ENCODE measurements around the gene PHEX. TPM values are rescaled to one million over a fixed set of nuclear protein-coding genes. Genes with fewer than 3 reads are reported as not detected.

PHEX gene
- total and polyA plus RNA-seq, 2 experiments from 2014 or later: 0.05 to 0.21 TPM

- no peak overlapping the region for H2AFZ ChIP-seq
- H3K36me3 ChIP-seq (ENCODE audit: insufficient read depth): no peaks in the 10 kb centered on the region
- H3K27ac ChIP-seq (ENCODE audit: low read depth): no peak overlapping the region
- no peak overlapping the region for H3K4me2 ChIP-seq
- no peaks in the 10 kb centered on the region for H4K20me1 ChIP-seq (replicated peaks; ENCODE audit: insufficient read depth)
- Mint-ChIP-seq H3K4me1 (peaks cover 22% of the 10 kb centered on the region), H3K9me3 (no peaks in the 10 kb centered on the region), H3K4me3 (no peak overlapping the region), H3K27ac (no peak overlapping the region), H3K27me3 (ENCODE audit: insufficient read depth, low read depth, poor library complexity) (peaks cover 2% of the 10 kb centered on the region), H3K36me3 (ENCODE audit: low read depth) (no peaks in the 10 kb centered on the region)
- peaks cover 18% of the 10 kb centered on the region for H3K4me1 ChIP-seq (ENCODE audit: insufficient read depth)
- DNase-seq (ENCODE audit: low spot score) (no peak), ATAC-seq (no peak)
- H3K27me3 ChIP-seq (ENCODE audit: insufficient read depth): no peaks in the 10 kb centered on the region
- H3K4me3 ChIP-seq: no peak overlapping the region
- no peak for TF ChIP-seq NANOG (IDR thresholded peaks at IDR 0.05; ENCODE audit: borderline replicate concordance)
- no peak for TF ChIP-seq ZNF331 (CRISPR knock-in tag; IDR thresholded peaks at IDR 0.05; ENCODE audit: low read depth)
- no peaks in the 10 kb centered on the region for H3K79me2 ChIP-seq (replicated peaks; ENCODE audit: insufficient read depth)
- no peaks in the 10 kb centered on the region for H3K9me2 ChIP-seq (ENCODE audit: insufficient read depth)
- H3F3A ChIP-seq (replicated peaks; ENCODE audit: low read depth): no peaks in the 10 kb centered on the region
These were observed 94.2 kb downstream of the PHEX start for GRCh38 chrX:22126327-22126726.

- Histone ChIP-seq H3K79me2 (replicated peaks; ENCODE audit: insufficient read depth) (no peaks in the 10 kb centered on the region), H4K20me1 (replicated peaks; ENCODE audit: insufficient read depth) (no peaks in the 10 kb centered on the region), H3K27me3 (ENCODE audit: insufficient read depth) (no peaks in the 10 kb centered on the region), H3F3A (replicated peaks; ENCODE audit: low read depth) (no peaks in the 10 kb centered on the region), H3K4me3 (no peak overlapping the region), H3K4me1 (ENCODE audit: insufficient read depth) (peaks cover 18% of the 10 kb centered on the region), H3K9me2 (ENCODE audit: insufficient read depth) (no peaks in the 10 kb centered on the region), H3K27ac (ENCODE audit: low read depth) (no peak overlapping the region), H3K36me3 (ENCODE audit: insufficient read depth) (no peaks in the 10 kb centered on the region), H3K4me2 (peak overlapping the region; percentile 55), H2AFZ (no peak overlapping the region)
- ATAC-seq: no peak
- H3K36me3 Mint-ChIP-seq (ENCODE audit: low read depth): no peaks in the 10 kb centered on the region
- no peaks in the 10 kb centered on the region for H3K27me3 Mint-ChIP-seq (ENCODE audit: insufficient read depth, low read depth, poor library complexity)
- peaks cover 19% of the 10 kb centered on the region for H3K4me1 Mint-ChIP-seq
- H3K9me3 Mint-ChIP-seq: no peaks in the 10 kb centered on the region
- no peak overlapping the region for H3K4me3 Mint-ChIP-seq
- no peak overlapping the region for H3K27ac Mint-ChIP-seq
- no peak for DNase-seq (ENCODE audit: low spot score)
- no peak for TF ChIP-seq ZNF331 (CRISPR knock-in tag; IDR thresholded peaks at IDR 0.05; ENCODE audit: low read depth)
- TF ChIP-seq ZNF114 (CRISPR knock-in tag; IDR thresholded peaks at IDR 0.05): no peak
- no peak for TF ChIP-seq ETS1 (IDR thresholded peaks at IDR 0.05)
- no peak for TF ChIP-seq EZH2 (IDR thresholded peaks at IDR 0.05; ENCODE audit: low read depth, unreplicated experiment)
- TF ChIP-seq REST (IDR thresholded peaks at IDR 0.05; ENCODE audit: unreplicated experiment): no peak
- TF ChIP-seq STAT1 (IDR thresholded peaks at IDR 0.05; ENCODE audit: unreplicated experiment): no peak
- TF ChIP-seq ZNF462 (CRISPR knock-in tag; IDR thresholded peaks at IDR 0.05): no peak
- no peak for TF ChIP-seq POLR2AphosphoS5 (IDR thresholded peaks at IDR 0.05; ENCODE audit: low read depth)
- TF ChIP-seq CREB1 (CRISPR knock-in tag; IDR thresholded peaks at IDR 0.05; ENCODE audit: low read depth): no peak
- TF ChIP-seq NANOG (IDR thresholded peaks at IDR 0.05; ENCODE audit: borderline replicate concordance): no peak
These were observed 96.8 kb downstream of the PHEX start for GRCh38 chrX:22128961-22129360.
